ENCODE data around the gene PAK2. TPM values are rescaled to one million over a fixed set of nuclear protein-coding genes. Genes with fewer than 3 reads are reported as not detected.
A peak's percentile ranks its signal among the peaks of the same experiment; 100 is the strongest.

The PAK2 gene
- total and polyA plus RNA-seq, 4 experiments from 2014 or later, result 29.1 to 97.4 (median 59.9) TPM

- H3K4me3 Mint-ChIP-seq, result no peak overlapping the region
- Histone ChIP-seq H3K27ac (ENCODE audit: low read depth, low read length) (no peak overlapping the region), H3K27me3 (ENCODE audit: insufficient read depth, low read length) (no peaks in the 10 kb centered on the region), H3K4me3 (ENCODE audit: low read length in 2 of 2) (no peak overlapping the region), H3K9me3 (ENCODE audit: control insufficient read depth in 1 of 2, low read length in 2 of 2) (no peaks in the 10 kb centered on the region), H3K4me1 (ENCODE audit: insufficient read depth, low read length) (peaks cover 33% of the 10 kb centered on the region), H3K36me3 (ENCODE audit: insufficient read depth, low read length) (peaks cover 10% of the 10 kb centered on the region)
- H3K9me3 Mint-ChIP-seq, result peaks cover 0 to 21% (median 17%) of the 10 kb centered on the region in 8 donors
- H3K27ac Mint-ChIP-seq, result peak overlapping the region in 3 of 7 donors; percentile 15 to 69 (median 41)
- intact Hi-C loops (cut with micrococcal nuclease), result no loop called here
- CTCF ChIA-PET (ENCODE audit: partially characterized antibody), result interaction anchor here (1.7 kb wide), 1 partner anchor 16 kb away, joined by 3 read pairs; no protein-coding TSS in a partner anchor
- peaks cover 49 to 60% of the 10 kb centered on the region in 2 donors for H3K36me3 Mint-ChIP-seq
- POLR2A ChIA-PET (ENCODE audit: partially characterized antibody), result no interaction called here
- H3K4me1 Mint-ChIP-seq, result peaks cover 48 to 64% (median 56%) of the 10 kb centered on the region in 4 donors
- DNase-seq, result no peak
- no peaks in the 10 kb centered on the region for H3K27me3 Mint-ChIP-seq
Observed at GRCh38 chr3:196753201-196753600, 13.5 kb downstream of the PAK2 start.

- DNase-seq, result no peak
- intact Hi-C loops (cut with micrococcal nuclease), result no loop called here
- Mint-ChIP-seq H3K27ac (peak overlapping the region in 5 of 7 donors; percentile 18 to 78 (median 44)), H3K9me3 (peaks cover 0 to 21% (median 17%) of the 10 kb centered on the region in 8 donors), H3K4me1 (peaks cover 43 to 61% (median 52%) of the 10 kb centered on the region in 4 donors), H3K4me3 (peak overlapping the region in 2 of 8 donors; percentile 4 to 5), H3K27me3 (no peaks in the 10 kb centered on the region), H3K36me3 (peaks cover 39 to 52% of the 10 kb centered on the region in 2 donors)
- Histone ChIP-seq H3K36me3 (ENCODE audit: insufficient read depth, low read length) (peaks cover 10% of the 10 kb centered on the region), H3K4me3 (ENCODE audit: low read length in 2 of 2) (no peak overlapping the region), H3K9me3 (ENCODE audit: control insufficient read depth in 1 of 2, low read length in 2 of 2) (no peaks in the 10 kb centered on the region), H3K4me1 (ENCODE audit: insufficient read depth, low read length) (peaks cover 31% of the 10 kb centered on the region), H3K27ac (ENCODE audit: low read depth, low read length) (no peak overlapping the region), H3K27me3 (ENCODE audit: insufficient read depth, low read length) (no peaks in the 10 kb centered on the region)
- ChIA-PET CTCF (ENCODE audit: partially characterized antibody) (interaction anchor here (1.1 kb wide), 1 partner anchor 83 kb away, joined by 3 read pairs; no protein-coding TSS in a partner anchor), POLR2A (ENCODE audit: partially characterized antibody) (interaction anchor here (1.1 kb wide), 1 partner anchor 9 kb away, joined by 3 read pairs; no protein-coding TSS in a partner anchor)
Observed at GRCh38 chr3:196754091-196754981, 14.7 kb downstream of the PAK2 start.

DNA sequence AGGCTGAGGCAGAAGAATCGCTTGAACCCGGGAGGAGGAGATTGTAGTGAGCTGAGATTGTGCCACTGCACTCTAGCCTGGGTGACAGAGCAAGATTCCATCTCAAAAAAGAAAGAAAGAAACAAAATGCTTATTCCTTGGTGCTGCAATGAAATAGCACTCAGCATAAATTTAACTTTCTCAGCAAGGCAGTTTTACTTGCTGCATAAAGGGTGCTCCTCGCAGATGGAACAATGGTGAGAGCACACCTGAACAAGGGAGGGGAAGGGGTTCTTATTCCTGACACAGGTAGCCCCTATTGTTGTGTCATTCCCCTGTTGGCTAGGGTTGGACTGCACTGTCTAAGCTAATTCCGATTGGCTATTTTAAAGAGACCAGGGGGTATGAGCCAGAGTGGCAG is 17.1 kb downstream of the PAK2 start:
- POLR2A ChIA-PET (ENCODE audit: partially characterized antibody), result interaction anchor here (0.9 kb wide), 2 partner anchors 9 to 10 kb away, joined by 3 read pairs; no protein-coding TSS in a partner anchor

DNA sequence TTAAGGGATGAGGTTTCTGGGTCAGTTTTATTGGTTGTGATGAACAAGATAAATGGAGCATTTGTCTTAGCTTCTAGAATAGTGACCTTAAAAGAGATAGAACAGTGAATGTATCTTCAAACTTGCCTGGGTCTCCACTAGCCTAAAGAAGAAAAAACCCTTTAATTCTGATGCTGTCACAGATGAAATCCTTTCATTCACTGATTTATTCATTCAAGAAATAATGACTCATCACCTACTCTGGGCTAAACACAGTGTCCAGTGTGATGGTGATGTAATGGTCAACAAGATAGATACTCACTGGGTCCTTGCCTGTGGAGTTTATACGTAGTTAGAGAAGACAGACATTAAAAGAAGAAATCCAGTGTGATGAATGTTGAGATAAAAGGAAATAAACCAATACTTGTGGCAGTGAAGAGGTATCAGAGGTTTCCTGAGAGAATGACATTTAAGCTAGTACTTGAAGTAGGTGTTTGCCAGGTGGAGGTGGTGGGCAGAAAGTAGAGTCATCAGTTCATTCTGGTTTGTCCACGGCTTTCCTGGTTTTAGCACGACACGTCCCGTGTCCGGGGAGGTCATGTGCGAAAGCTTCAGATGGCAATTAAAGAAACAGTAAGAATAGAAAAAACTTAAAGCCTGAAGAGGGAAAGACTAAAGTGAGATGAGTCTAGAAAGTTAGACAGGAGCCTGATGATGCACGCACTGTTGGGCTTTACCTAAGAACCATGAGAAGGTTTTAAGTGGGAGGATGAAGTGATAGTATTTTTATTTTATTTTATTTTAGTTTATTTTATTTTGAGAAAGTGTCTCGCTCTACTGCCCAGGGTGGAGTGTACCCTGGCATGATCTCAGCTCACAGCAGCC is 18.5 kb downstream of the PAK2 start:
- no peak overlapping the region for H3K4me3 ChIP-seq (ENCODE audit: low read length in 2 of 2)
- intact Hi-C loops (cut with micrococcal nuclease), result no loop called here
- peaks cover 43 to 59% (median 49%) of the 10 kb centered on the region in 4 donors for H3K4me1 Mint-ChIP-seq
- peaks cover 24% of the 10 kb centered on the region for H3K4me1 ChIP-seq (ENCODE audit: insufficient read depth, low read length)
- DNase-seq, result no peak
- peaks cover 0 to 21% (median 17%) of the 10 kb centered on the region in 8 donors for H3K9me3 Mint-ChIP-seq
- H3K4me3 Mint-ChIP-seq, result peak overlapping the region in 2 of 8 donors; percentile 1 to 59
- peak overlapping the region in 6 of 7 donors; percentile 2 to 87 (median 59) for H3K27ac Mint-ChIP-seq
- H3K36me3 Mint-ChIP-seq, result peaks cover 41 to 45% of the 10 kb centered on the region in 2 donors
- ChIA-PET POLR2A (ENCODE audit: partially characterized antibody) (interaction anchor here (0.5 to 1.0 kb wide), 2 partner anchors 13 to 17 kb away, joined by 4 to 5 read pairs; no protein-coding TSS in a partner anchor), CTCF (ENCODE audit: partially characterized antibody) (interaction anchor here (0.9 kb wide), 1 partner anchor 149 kb away, joined by 3 read pairs; no protein-coding TSS in a partner anchor)
- H3K36me3 ChIP-seq (ENCODE audit: insufficient read depth, low read length), result peaks cover 10% of the 10 kb centered on the region
- H3K9me3 ChIP-seq (ENCODE audit: control insufficient read depth in 1 of 2, low read length in 2 of 2), result no peaks in the 10 kb centered on the region
- H3K27me3 Mint-ChIP-seq, result no peaks in the 10 kb centered on the region
- H3K27me3 ChIP-seq (ENCODE audit: insufficient read depth, low read length), result no peaks in the 10 kb centered on the region
- no peak overlapping the region for H3K27ac ChIP-seq (ENCODE audit: low read depth, low read length)

More for the DNA sequence above, 17.1 kb downstream of the PAK2 start:
- CTCF ChIA-PET (ENCODE audit: partially characterized antibody), result no interaction called here
- H3K9me3 Mint-ChIP-seq, result peaks cover 0 to 21% (median 17%) of the 10 kb centered on the region in 8 donors
- intact Hi-C loops (cut with micrococcal nuclease), result no loop called here
- peaks cover 10% of the 10 kb centered on the region for H3K36me3 ChIP-seq (ENCODE audit: insufficient read depth, low read length)
- no peaks in the 10 kb centered on the region for H3K27me3 ChIP-seq (ENCODE audit: insufficient read depth, low read length)
- H3K27me3 Mint-ChIP-seq, result no peaks in the 10 kb centered on the region
- no peaks in the 10 kb centered on the region for H3K9me3 ChIP-seq (ENCODE audit: control insufficient read depth in 1 of 2, low read length in 2 of 2)
- peaks cover 40 to 60% (median 48%) of the 10 kb centered on the region in 4 donors for H3K4me1 Mint-ChIP-seq
- H3K4me1 ChIP-seq (ENCODE audit: insufficient read depth, low read length), result peaks cover 22% of the 10 kb centered on the region
- peak overlapping the region in 4 of 7 donors; percentile 2 to 77 (median 51) for H3K27ac Mint-ChIP-seq
- H3K27ac ChIP-seq (ENCODE audit: low read depth, low read length), result no peak overlapping the region
- peaks cover 37 to 50% of the 10 kb centered on the region in 2 donors for H3K36me3 Mint-ChIP-seq
- H3K4me3 Mint-ChIP-seq, result peak overlapping the region in 2 of 8 donors; percentile 34 to 51
- DNase-seq, result no peak
- H3K4me3 ChIP-seq (ENCODE audit: low read length in 2 of 2), result no peak overlapping the region

DNA sequence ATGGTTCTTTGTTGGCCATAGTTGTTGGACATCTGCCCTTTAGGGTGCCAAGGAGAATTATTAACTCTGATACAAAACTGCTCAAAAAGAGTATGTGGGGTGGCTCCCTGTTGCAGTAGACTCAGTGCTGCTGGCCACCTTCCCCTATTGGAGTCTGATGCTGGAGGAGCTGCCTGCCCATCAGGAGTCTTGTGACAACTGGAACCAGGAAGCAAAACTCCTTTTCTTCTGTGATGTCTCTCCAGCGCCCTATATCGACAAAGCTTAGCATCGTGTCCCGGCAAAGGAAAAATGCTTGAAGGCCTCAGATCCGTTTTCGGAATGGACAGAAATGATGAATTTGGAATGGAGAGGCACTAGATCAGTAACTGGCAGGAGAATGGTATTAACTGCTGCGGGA is 23.5 kb downstream of the PAK2 start:
- intact Hi-C loops (cut with micrococcal nuclease), result no loop called here
- Histone ChIP-seq H3K27ac (ENCODE audit: low read depth, low read length) (no peak overlapping the region), H3K36me3 (ENCODE audit: insufficient read depth, low read length) (no peaks in the 10 kb centered on the region), H3K9me3 (ENCODE audit: control insufficient read depth in 1 of 2, low read length in 2 of 2) (no peaks in the 10 kb centered on the region), H3K4me3 (ENCODE audit: low read length in 2 of 2) (no peak overlapping the region), H3K27me3 (ENCODE audit: insufficient read depth, low read length) (no peaks in the 10 kb centered on the region), H3K4me1 (ENCODE audit: insufficient read depth, low read length) (peaks cover 11% of the 10 kb centered on the region)
- Mint-ChIP-seq H3K27me3 (no peaks in the 10 kb centered on the region), H3K4me3 (peak overlapping the region in 1 of 8 donors; percentile 36), H3K36me3 (peaks cover 21 to 33% of the 10 kb centered on the region in 2 donors), H3K9me3 (no peaks in the 10 kb centered on the region), H3K4me1 (peaks cover 27 to 67% (median 36%) of the 10 kb centered on the region in 4 donors), H3K27ac (peak overlapping the region in 1 of 7 donors; percentile 22)
- ChIA-PET CTCF (ENCODE audit: partially characterized antibody) (no interaction called here), POLR2A (ENCODE audit: partially characterized antibody) (no interaction called here)
- no peak for DNase-seq

DNA sequence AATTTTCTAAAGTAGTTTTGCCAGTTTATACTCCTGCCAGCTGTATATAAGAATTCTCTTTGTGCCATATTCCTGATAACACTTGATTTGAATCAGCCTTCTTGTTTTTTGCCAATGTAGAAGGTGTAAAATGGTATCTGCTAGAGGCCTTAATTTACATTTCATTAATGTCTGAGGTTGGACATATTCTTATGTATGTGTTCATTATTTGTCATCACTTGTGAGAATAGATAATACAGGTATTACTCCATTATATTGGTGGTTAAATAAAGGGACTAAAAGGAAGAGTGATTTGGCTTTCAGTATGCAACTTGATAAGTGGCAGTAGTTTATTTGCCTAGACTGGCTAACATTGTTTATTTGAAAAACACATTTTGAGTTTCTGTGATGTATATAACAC is 25.8 kb downstream of the PAK2 start:
- H3K4me1 Mint-ChIP-seq, result peaks cover 21 to 68% (median 31%) of the 10 kb centered on the region in 4 donors
- Histone ChIP-seq H3K36me3 (ENCODE audit: insufficient read depth, low read length) (no peaks in the 10 kb centered on the region), H3K9me3 (ENCODE audit: control insufficient read depth in 1 of 2, low read length in 2 of 2) (no peaks in the 10 kb centered on the region), H3K4me3 (ENCODE audit: low read length in 2 of 2) (no peak overlapping the region), H3K4me1 (ENCODE audit: insufficient read depth, low read length) (peaks cover 5% of the 10 kb centered on the region), H3K27me3 (ENCODE audit: insufficient read depth, low read length) (no peaks in the 10 kb centered on the region), H3K27ac (ENCODE audit: low read depth, low read length) (no peak overlapping the region)
- ChIA-PET POLR2A (ENCODE audit: partially characterized antibody) (no interaction called here), CTCF (ENCODE audit: partially characterized antibody) (no interaction called here)
- H3K36me3 Mint-ChIP-seq, result peaks cover 19 to 26% of the 10 kb centered on the region in 2 donors
- peak overlapping the region in 1 of 7 donors; percentile 67 for H3K27ac Mint-ChIP-seq
- H3K4me3 Mint-ChIP-seq, result no peak overlapping the region
- no peaks in the 10 kb centered on the region for H3K27me3 Mint-ChIP-seq
- H3K9me3 Mint-ChIP-seq, result no peaks in the 10 kb centered on the region
- no peak for DNase-seq
- intact Hi-C loops (cut with micrococcal nuclease), result no loop called here
